Trophoblast cell (in vitro differentiated cells and primary cell): ENCODE data around the gene MGRN1.

Experiments
- DNase-seq, 2 donors: peaks; one replicate each; pipeline ENCODE4 v3.0.0-alpha.2; 2016
- H2AFZ ChIP-seq: 2 replicates; pipeline ENCODE4 v1.6.1; 2013; ENCODE audit warnings: low read length, moderate library complexity, mild to moderate bottlenecking; ENCODE audit not compliant: insufficient read depth, poor library complexity
- H2AK5ac ChIP-seq: 2 replicates; pipeline ENCODE4 v1.6.1; 2013; ENCODE audit warnings: mild to moderate bottlenecking, low read length
- H2BK120ac ChIP-seq: 2 replicates; pipeline ENCODE4 v1.6.1; 2013; ENCODE audit warnings: low read length, mild to moderate bottlenecking, moderate library complexity; ENCODE audit not compliant: insufficient read depth, poor library complexity
- H2BK12ac ChIP-seq: 2 replicates; pipeline ENCODE4 v1.6.1; 2013; ENCODE audit warnings: mild to moderate bottlenecking, low read length, moderate library complexity
- H2BK5ac ChIP-seq: 2 replicates; pipeline ENCODE4 v1.6.1; 2013; ENCODE audit warnings: low read length, low read depth, moderate library complexity, mild to moderate bottlenecking; ENCODE audit not compliant: poor library complexity
- H3K14ac ChIP-seq: 2 replicates; pipeline ENCODE4 v1.6.1; 2013; ENCODE audit warnings: mild to moderate bottlenecking, low read length
- H3K18ac ChIP-seq: 2 replicates; pipeline ENCODE4 v1.6.1; 2013; ENCODE audit warnings: mild to moderate bottlenecking, low read length
- H3K23ac ChIP-seq: 2 replicates; pipeline ENCODE4 v1.6.1; 2013; ENCODE audit warnings: low read length
- H3K27ac ChIP-seq: 2 replicates; pipeline ENCODE4 v1.5.1; 2013; ENCODE audit warnings: low read depth, mild to moderate bottlenecking, inconsistent platforms, low read length, moderate library complexity
- H3K27me3 ChIP-seq: 2 replicates; pipeline ENCODE4 v1.6.1; 2013; ENCODE audit warnings: inconsistent platforms, mild to moderate bottlenecking, low read length, moderate library complexity; ENCODE audit not compliant: insufficient read depth
- H3K36me3 ChIP-seq, 2 experiments: 1 replicate in 1 of 2; 2 replicates in 1 of 2; pipeline ENCODE4 v1.6.1; 2013; ENCODE audit warnings: low read length in 2 of 2, mild to moderate bottlenecking in 2 of 2, moderate library complexity in 1 of 2; ENCODE audit not compliant: insufficient read depth in 2 of 2, control insufficient read depth in 1 of 2
- H3K4ac ChIP-seq: 2 replicates; pipeline ENCODE4 v1.6.1; 2013; ENCODE audit warnings: low read depth, mild to moderate bottlenecking, low read length, moderate library complexity
- H3K4me1 ChIP-seq, 2 experiments: 1 replicate in 1 of 2; 2 replicates in 1 of 2; pipeline ENCODE4 v1.6.1; 2013; ENCODE audit warnings: low read length in 2 of 2, mild to moderate bottlenecking in 2 of 2, moderate library complexity in 1 of 2; ENCODE audit not compliant: insufficient read depth in 2 of 2, control insufficient read depth in 1 of 2
- H3K4me2 ChIP-seq: 2 replicates; pipeline ENCODE4 v1.6.1; 2013; ENCODE audit warnings: inconsistent platforms, mild to moderate bottlenecking, low read length, moderate library complexity
- H3K4me3 ChIP-seq: 2 replicates; pipeline ENCODE4 v1.5.1; 2013; ENCODE audit warnings: mild to moderate bottlenecking, low read depth, low read length, inconsistent platforms
- H3K79me1 ChIP-seq: one replicate; pipeline ENCODE4 v1.6.1; 2013; ENCODE audit warnings: low read length
- H3K79me2 ChIP-seq: 2 replicates; pipeline ENCODE4 v1.6.1; 2013; ENCODE audit warnings: low read length, mild to moderate bottlenecking; ENCODE audit not compliant: control insufficient read depth, insufficient read depth, poor library complexity
- H3K9ac ChIP-seq: 2 replicates; pipeline ENCODE4 v1.6.1; 2013; ENCODE audit warnings: mild to moderate bottlenecking, low read length
- H3K9me3 ChIP-seq: 2 replicates; pipeline ENCODE4 v1.6.1; 2013; ENCODE audit warnings: low read depth, mild to moderate bottlenecking, control low read depth, inconsistent platforms, low read length; ENCODE audit not compliant: insufficient read depth
- H4K12ac ChIP-seq: 2 replicates; pipeline ENCODE4 v1.6.1; 2013; ENCODE audit warnings: low read depth, mild to moderate bottlenecking, low read length, moderate library complexity
- H4K8ac ChIP-seq: 2 replicates; pipeline ENCODE4 v1.6.1; 2013; ENCODE audit warnings: low read depth, mild to moderate bottlenecking, low read length, moderate library complexity
- H4K91ac ChIP-seq: one replicate; pipeline ENCODE4 v1.6.1; 2013; ENCODE audit warnings: low read depth, mild to moderate bottlenecking, low read length, moderate library complexity
- WGBS: extraction: QIAGEN DNeasy Blood & Tissue Kit; methylation state at CpG from one replicate; pipeline ENCODE4 v1.1.7; 2013; ENCODE audit warnings: missing lambda C conversion rate; ENCODE audit not compliant: insufficient read length, insufficient coverage; ENCODE audit errors: extremely low coverage; 5-methylcytosine and 5-hydroxymethylcytosine counted together

The MGRN1 gene

GRCh38 chr16:4700380-4700996 lies 75.9 kb downstream of the MGRN1 start:
- Histone ChIP-seq H3K27me3 (no peaks in the 10 kb centered on the region), H2BK120ac (no peak overlapping the region), H3K9me3 (peaks cover 3% of the 10 kb centered on the region), H3K4ac (no peak overlapping the region), H3K18ac (no peak overlapping the region), H2AK5ac (no peak overlapping the region), H2BK12ac (no peak overlapping the region), H2AFZ (no peak overlapping the region), H2BK5ac (no peak overlapping the region), H3K27ac (no peak overlapping the region), H3K9ac (no peak overlapping the region), H3K4me3 (no peak overlapping the region), H3K14ac (no peak overlapping the region), H3K79me1 (no peaks in the 10 kb centered on the region), H4K8ac (no peak overlapping the region), H3K4me2 (no peak overlapping the region), H3K4me1 (no peaks in the 10 kb centered on the region), H3K79me2 (no peaks in the 10 kb centered on the region), H3K36me3 (peaks cover 78 to 79% of the 10 kb centered on the region in 2 experiments), H4K91ac (no peak overlapping the region), H4K12ac (no peak overlapping the region), H3K23ac (no peak overlapping the region)
- no peak for DNase-seq
- WGBS: no CpG with 5 or more reads among the region's 13 CpGs

- H3K23ac ChIP-seq: no peak overlapping the region
- DNase-seq: no peak
- no peaks in the 10 kb centered on the region for H3K79me2 ChIP-seq
- no peaks in the 10 kb centered on the region for H3K4me1 ChIP-seq
- peaks cover 3% of the 10 kb centered on the region for H3K9me3 ChIP-seq
- no peak overlapping the region for H2AK5ac ChIP-seq
- no CpG with 5 or more reads among the region's 33 CpGs for WGBS
- H3K14ac ChIP-seq: no peak overlapping the region
- H3K27ac ChIP-seq: no peak overlapping the region
- no peak overlapping the region for H2BK120ac ChIP-seq
- no peak overlapping the region for H3K4ac ChIP-seq
- no peak overlapping the region for H3K9ac ChIP-seq
- H2BK5ac ChIP-seq: no peak overlapping the region
- no peaks in the 10 kb centered on the region for H3K27me3 ChIP-seq
- H4K91ac ChIP-seq: no peak overlapping the region
- H3K4me3 ChIP-seq: no peak overlapping the region
- no peak overlapping the region for H3K18ac ChIP-seq
- no peaks in the 10 kb centered on the region for H3K79me1 ChIP-seq
- H4K12ac ChIP-seq: no peak overlapping the region
- no peak overlapping the region for H2AFZ ChIP-seq
- H2BK12ac ChIP-seq: no peak overlapping the region
- H4K8ac ChIP-seq: no peak overlapping the region
- H3K4me2 ChIP-seq: no peak overlapping the region
- peaks cover 71 to 73% of the 10 kb centered on the region in 2 experiments for H3K36me3 ChIP-seq
Observed at GRCh38 chr16:4700997-4701743, 76.5 kb downstream of the MGRN1 start.

- no peaks in the 10 kb centered on the region for H3K79me1 ChIP-seq
- no peak overlapping the region for H3K23ac ChIP-seq
- DNase-seq: no peak
- H2AK5ac ChIP-seq: no peak overlapping the region
- H4K12ac ChIP-seq: no peak overlapping the region
- no CpG with 5 or more reads among the region's 17 CpGs for WGBS
- H3K14ac ChIP-seq: no peak overlapping the region
- H3K79me2 ChIP-seq: no peaks in the 10 kb centered on the region
- H4K8ac ChIP-seq: no peak overlapping the region
- H3K4me2 ChIP-seq: no peak overlapping the region
- H3K4me3 ChIP-seq: no peak overlapping the region
- no peak overlapping the region for H2BK5ac ChIP-seq
- H3K4me1 ChIP-seq: no peaks in the 10 kb centered on the region
- H2BK120ac ChIP-seq: no peak overlapping the region
- no peaks in the 10 kb centered on the region for H3K27me3 ChIP-seq
- peaks cover 3% of the 10 kb centered on the region for H3K9me3 ChIP-seq
- H4K91ac ChIP-seq: no peak overlapping the region
- peaks cover 67 to 68% of the 10 kb centered on the region in 2 experiments for H3K36me3 ChIP-seq
- no peak overlapping the region for H3K27ac ChIP-seq
- H3K9ac ChIP-seq: no peak overlapping the region
- no peak overlapping the region for H3K18ac ChIP-seq
- no peak overlapping the region for H3K4ac ChIP-seq
- no peak overlapping the region for H2BK12ac ChIP-seq
- no peak overlapping the region for H2AFZ ChIP-seq
Observed at GRCh38 chr16:4701791-4702465, 77.3 kb downstream of the MGRN1 start.

GRCh38 chr16:4702466-4702808 lies 77.8 kb downstream of the MGRN1 start:
- H2BK5ac ChIP-seq: no peak overlapping the region
- no peaks in the 10 kb centered on the region for H3K79me1 ChIP-seq
- no peak overlapping the region for H3K18ac ChIP-seq
- H2BK12ac ChIP-seq: no peak overlapping the region
- no peak overlapping the region for H4K91ac ChIP-seq
- H3K4me1 ChIP-seq: no peaks in the 10 kb centered on the region
- H2AFZ ChIP-seq: no peak overlapping the region
- no peak overlapping the region for H3K4ac ChIP-seq
- H2AK5ac ChIP-seq: no peak overlapping the region
- no peak overlapping the region for H3K14ac ChIP-seq
- no peak for DNase-seq
- no peak overlapping the region for H3K9ac ChIP-seq
- H3K4me3 ChIP-seq: no peak overlapping the region
- H3K27ac ChIP-seq: no peak overlapping the region
- H3K9me3 ChIP-seq: peaks cover 3% of the 10 kb centered on the region
- no peak overlapping the region for H4K12ac ChIP-seq
- peaks cover 63 to 65% of the 10 kb centered on the region in 2 experiments for H3K36me3 ChIP-seq
- H2BK120ac ChIP-seq: no peak overlapping the region
- no peaks in the 10 kb centered on the region for H3K27me3 ChIP-seq
- WGBS: no CpG with 5 or more reads among the region's 7 CpGs
- H3K79me2 ChIP-seq: no peaks in the 10 kb centered on the region
- H3K4me2 ChIP-seq: no peak overlapping the region
- no peak overlapping the region for H4K8ac ChIP-seq
- no peak overlapping the region for H3K23ac ChIP-seq
